ENCODE results near the gene RNASE4.

The RNASE4 gene

GRCh38 chr14:20655851-20656250 lies 28.5 kb upstream of the RNASE4 start:
- no peak for TF ChIP-seq EZH2phosphoT487 (IDR thresholded peaks at IDR 0.05; ENCODE audit: low read length)
- no peak for TF ChIP-seq EZH2 (optimal IDR thresholded peaks at IDR 0.05; ENCODE audit: low read depth, low read length)
- no peak for TF ChIP-seq CTCF (IDR thresholded peaks at IDR 0.05; ENCODE audit: low read length)
- Histone ChIP-seq H3K27ac (ENCODE audit: low read length) (no peak overlapping the region), H2AFZ (ENCODE audit: low read length) (no peak overlapping the region), H3K9me2 (replicated peaks; ENCODE audit: insufficient read depth, low read length) (no peaks in the 10 kb centered on the region), H3K4me1 (ENCODE audit: low read length) (no peaks in the 10 kb centered on the region), H3K4me3 (ENCODE audit: low read length) (no peak overlapping the region), H3F3A (ENCODE audit: insufficient read depth, low read length) (no peaks in the 10 kb centered on the region), H3K27me3 (replicated peaks; ENCODE audit: insufficient read depth, low read length) (no peaks in the 10 kb centered on the region), H3K9me3 (replicated peaks; ENCODE audit: insufficient read depth, low read length) (no peaks in the 10 kb centered on the region), H3K9ac (ENCODE audit: low read length) (no peak overlapping the region), H3K79me2 (ENCODE audit: low read length) (no peaks in the 10 kb centered on the region), H3K4me2 (ENCODE audit: low read depth, low read length) (no peak overlapping the region), H4K20me1 (ENCODE audit: insufficient read depth, low read length) (no peaks in the 10 kb centered on the region), H3K36me3 (replicated peaks; ENCODE audit: insufficient read depth, low read length) (no peaks in the 10 kb centered on the region)
- no peak for DNase-seq

GRCh38 chr14:20656274-20656673 lies 28.1 kb upstream of the RNASE4 start:
- no peaks in the 10 kb centered on the region for H3F3A ChIP-seq (ENCODE audit: insufficient read depth, low read length)
- H3K9ac ChIP-seq (ENCODE audit: low read length) = no peak overlapping the region
- no peak overlapping the region for H2AFZ ChIP-seq (ENCODE audit: low read length)
- TF ChIP-seq EZH2phosphoT487 (IDR thresholded peaks at IDR 0.05; ENCODE audit: low read length) = no peak
- TF ChIP-seq CTCF (IDR thresholded peaks at IDR 0.05; ENCODE audit: low read length) = no peak
- no peak for TF ChIP-seq EZH2 (optimal IDR thresholded peaks at IDR 0.05; ENCODE audit: low read depth, low read length)
- no peaks in the 10 kb centered on the region for H3K27me3 ChIP-seq (replicated peaks; ENCODE audit: insufficient read depth, low read length)
- no peak overlapping the region for H3K4me3 ChIP-seq (ENCODE audit: low read length)
- H3K4me2 ChIP-seq (ENCODE audit: low read depth, low read length) = no peak overlapping the region
- no peaks in the 10 kb centered on the region for H3K9me2 ChIP-seq (replicated peaks; ENCODE audit: insufficient read depth, low read length)
- H3K27ac ChIP-seq (ENCODE audit: low read length) = no peak overlapping the region
- DNase-seq = no peak
- H3K79me2 ChIP-seq (ENCODE audit: low read length) = no peaks in the 10 kb centered on the region
- H4K20me1 ChIP-seq (ENCODE audit: insufficient read depth, low read length) = no peaks in the 10 kb centered on the region
- H3K9me3 ChIP-seq (replicated peaks; ENCODE audit: insufficient read depth, low read length) = no peaks in the 10 kb centered on the region
- no peaks in the 10 kb centered on the region for H3K4me1 ChIP-seq (ENCODE audit: low read length)
- H3K36me3 ChIP-seq (replicated peaks; ENCODE audit: insufficient read depth, low read length) = no peaks in the 10 kb centered on the region

GRCh38 chr14:20657216-20658211 lies 26.8 kb upstream of the RNASE4 start:
- no peak for TF ChIP-seq EZH2 (optimal IDR thresholded peaks at IDR 0.05; ENCODE audit: low read depth, low read length)
- peak; percentile 16; the same call in 1 of the 2 replicates for TF ChIP-seq CTCF (IDR thresholded peaks at IDR 0.05; ENCODE audit: low read length)
- Histone ChIP-seq H3K27me3 (replicated peaks; ENCODE audit: insufficient read depth, low read length) (no peaks in the 10 kb centered on the region), H3K9me3 (replicated peaks; ENCODE audit: insufficient read depth, low read length) (no peaks in the 10 kb centered on the region), H3K4me3 (ENCODE audit: low read length) (no peak overlapping the region), H3K9me2 (replicated peaks; ENCODE audit: insufficient read depth, low read length) (no peaks in the 10 kb centered on the region), H2AFZ (ENCODE audit: low read length) (no peak overlapping the region), H3K4me2 (ENCODE audit: low read depth, low read length) (no peak overlapping the region), H3K79me2 (ENCODE audit: low read length) (no peaks in the 10 kb centered on the region), H3K27ac (ENCODE audit: low read length) (no peak overlapping the region), H3F3A (ENCODE audit: insufficient read depth, low read length) (no peaks in the 10 kb centered on the region), H4K20me1 (ENCODE audit: insufficient read depth, low read length) (no peaks in the 10 kb centered on the region), H3K36me3 (replicated peaks; ENCODE audit: insufficient read depth, low read length) (no peaks in the 10 kb centered on the region), H3K4me1 (ENCODE audit: low read length) (no peaks in the 10 kb centered on the region), H3K9ac (ENCODE audit: low read length) (no peak overlapping the region)
- DNase-seq = no peak
